ENCODE measurements around the gene HDAC7. TPM values are rescaled to one million over a fixed set of nuclear protein-coding genes. Genes with fewer than 3 reads are reported as not detected.
A peak's percentile ranks its signal among the peaks of the same experiment; 100 is the strongest.
"Not testable (repeated sequence)": the region's sequence is repeated elsewhere in the genome, so short reads cannot be mapped to it uniquely, and the experiment has no call there.

Gene HDAC7
- total RNA-seq, 2 experiments from 2014 or later, result 373 to 382 TPM

DNA sequence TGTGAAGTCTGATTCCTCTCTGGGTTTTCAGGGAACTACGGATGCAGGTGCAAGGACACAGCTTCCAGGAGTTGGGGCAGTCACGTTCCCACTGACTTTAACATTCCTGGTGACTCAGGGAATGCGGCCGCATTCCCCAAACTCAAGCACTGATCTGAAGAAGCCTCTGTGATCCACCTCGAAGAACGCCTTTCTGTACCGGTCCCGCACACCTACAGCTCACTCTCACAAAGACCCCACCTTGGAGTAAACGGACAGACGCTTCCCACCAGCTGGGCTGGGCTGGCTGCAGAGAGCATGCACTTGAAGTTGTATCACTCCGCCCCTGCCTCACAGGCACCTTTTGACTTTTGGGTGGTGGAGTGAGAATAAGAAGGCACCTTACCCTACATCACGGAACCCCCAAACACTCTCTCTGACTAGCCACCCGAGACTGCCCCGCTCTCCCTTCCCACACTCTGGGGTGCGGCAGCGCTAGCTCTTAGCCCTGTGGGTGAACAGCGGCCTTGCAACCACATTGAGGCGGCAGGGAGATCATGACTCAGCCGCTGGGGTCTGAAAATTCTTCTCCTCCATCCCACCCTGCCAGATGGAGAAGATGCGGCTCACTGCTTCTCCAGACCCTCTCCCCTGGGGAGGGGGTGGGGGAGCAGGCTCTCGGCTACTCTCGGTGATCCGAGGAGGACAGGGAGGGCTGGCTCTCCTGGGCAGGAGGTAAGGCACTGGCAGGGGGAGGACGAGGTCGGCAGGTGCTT is 23.7 kb upstream of the HDAC7 start:
- Mint-ChIP-seq H3K36me3 (ENCODE audit: low read depth) (peaks cover 32% of the 10 kb centered on the region), H3K27me3 (peaks cover 2% of the 10 kb centered on the region), H3K9me3 (no peaks in the 10 kb centered on the region), H3K4me3 (no peak overlapping the region), H3K4me1 (ENCODE audit: low read depth) (peaks cover 7% of the 10 kb centered on the region), H3K27ac (no peak overlapping the region)
- ATAC-seq, result peak; percentile 12
- no peak for TF ChIP-seq CTCF (IDR thresholded peaks at IDR 0.05)
- POLR2A ChIA-PET, result interaction anchor here (1.0 to 21.6 kb wide), 7 partner anchors 8 to 133 kb away, joined by 3 to 904 read pairs (median 4); partner anchors contain the start of gene HDAC7
- intact Hi-C loops (cut with micrococcal nuclease), result no loop called here
- DNase-seq, result no peak
- CTCF ChIA-PET, result interaction anchor here (0.8 to 19.7 kb wide), 5 partner anchors 26 to 127 kb away, joined by 3 to 624 read pairs (median 96); partner anchors contain the start of gene SLC48A1

DNA sequence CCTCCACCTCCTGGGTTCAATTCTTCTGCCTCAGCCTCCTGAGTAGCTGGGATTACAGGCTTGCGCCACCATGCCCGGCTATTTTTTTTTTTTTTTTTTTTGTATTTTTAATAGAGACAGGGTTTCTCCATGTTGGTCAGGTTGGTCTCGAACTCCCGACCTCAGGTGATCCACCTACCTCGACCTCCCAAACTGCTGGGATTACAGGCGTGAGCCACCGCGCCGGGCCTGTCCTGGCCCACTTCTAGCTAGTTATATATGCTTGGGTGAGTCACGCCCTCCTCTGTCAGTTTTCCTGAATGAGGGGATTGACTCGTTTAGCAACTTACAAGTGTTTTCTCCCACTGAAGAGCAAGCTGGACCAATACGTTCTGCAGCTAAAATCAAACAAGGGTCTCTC is 22.8 kb upstream of the HDAC7 start:
- H3K36me3 Mint-ChIP-seq (ENCODE audit: low read depth), result peaks cover 32% of the 10 kb centered on the region
- ChIA-PET POLR2A (interaction anchor here (1.3 to 21.6 kb wide), 5 partner anchors 8 to 41 kb away, joined by 3 to 904 read pairs (median 4); partner anchors contain the start of gene HDAC7), CTCF (interaction anchor here (0.9 to 19.7 kb wide), 8 partner anchors 25 to 126 kb away, joined by 3 to 624 read pairs (median 52); partner anchors contain the start of gene SLC48A1)
- H3K27me3 Mint-ChIP-seq; DNase-seq; ATAC-seq; intact Hi-C loops (cut with micrococcal nuclease); H3K27ac Mint-ChIP-seq; H3K9me3 Mint-ChIP-seq; H3K4me3 Mint-ChIP-seq: not testable (repeated sequence)
- peaks cover 15% of the 10 kb centered on the region for H3K4me1 Mint-ChIP-seq (ENCODE audit: low read depth)

GRCh38 chr12:47841910-47842309 is 22.2 kb upstream of the HDAC7 start:
- peaks cover 21% of the 10 kb centered on the region for H3K4me1 Mint-ChIP-seq (ENCODE audit: low read depth)
- H3K27ac Mint-ChIP-seq, result no peak overlapping the region
- ChIA-PET POLR2A (interaction anchor here (1.0 to 21.6 kb wide), 6 partner anchors 9 to 63 kb away, joined by 3 to 904 read pairs (median 4); partner anchors contain the start of gene HDAC7), CTCF (interaction anchor here (0.6 to 19.7 kb wide), 13 partner anchors 10 to 190 kb away, joined by 3 to 624 read pairs (median 4); partner anchors contain the start of genes HDAC7 and SLC48A1)
- H3K27me3 Mint-ChIP-seq, result peaks cover 2% of the 10 kb centered on the region
- H3K4me3 Mint-ChIP-seq, result no peak overlapping the region
- peaks cover 27% of the 10 kb centered on the region for H3K36me3 Mint-ChIP-seq (ENCODE audit: low read depth)
- no peak for DNase-seq
- no peak for TF ChIP-seq CTCF (IDR thresholded peaks at IDR 0.05)
- intact Hi-C loops (cut with micrococcal nuclease), result no loop called here
- ATAC-seq, result no peak
- no peaks in the 10 kb centered on the region for H3K9me3 Mint-ChIP-seq

DNA sequence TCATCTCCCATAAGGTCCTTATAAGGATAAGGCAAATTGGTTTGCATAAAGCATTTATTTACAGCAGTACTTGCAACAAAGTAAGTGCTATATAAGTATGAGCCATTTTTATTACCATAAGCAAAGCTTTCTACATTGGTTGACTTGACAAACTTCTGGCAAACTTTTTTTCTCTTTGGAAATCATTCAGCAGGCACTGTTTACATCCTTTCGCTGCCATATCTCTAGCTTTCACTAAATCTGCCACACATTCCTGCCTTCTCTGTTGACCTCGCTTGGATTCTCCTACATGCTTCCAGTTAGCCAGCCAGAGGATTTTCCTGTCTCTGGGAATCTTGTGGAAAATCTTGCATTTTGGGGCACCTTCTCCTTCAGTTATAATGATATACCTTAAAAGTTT is 21.8 kb upstream of the HDAC7 start:
- H3K36me3 Mint-ChIP-seq (ENCODE audit: low read depth), result peaks cover 23% of the 10 kb centered on the region
- H3K27me3 Mint-ChIP-seq, result peaks cover 2% of the 10 kb centered on the region
- intact Hi-C loops (cut with micrococcal nuclease), result no loop called here
- DNase-seq (no peak), ATAC-seq (no peak)
- H3K9me3 Mint-ChIP-seq, result no peaks in the 10 kb centered on the region
- H3K4me3 Mint-ChIP-seq, result no peak overlapping the region
- peaks cover 25% of the 10 kb centered on the region for H3K4me1 Mint-ChIP-seq (ENCODE audit: low read depth)
- H3K27ac Mint-ChIP-seq, result no peak overlapping the region
- no peak for TF ChIP-seq CTCF (IDR thresholded peaks at IDR 0.05)
- CTCF ChIA-PET, result interaction anchor here (0.5 to 19.7 kb wide), 17 partner anchors 10 to 347 kb away, joined by 3 to 624 read pairs (median 4); partner anchors contain the start of genes HDAC7 and SLC48A1
- POLR2A ChIA-PET, result interaction anchor here (0.7 to 21.6 kb wide), 7 partner anchors 33 to 1851 kb away, joined by 3 to 904 read pairs (median 3); partner anchors contain the start of gene HDAC7

- ChIA-PET POLR2A (interaction anchor here (1.0 to 21.6 kb wide), 5 partner anchors 34 to 64 kb away, joined by 3 to 904 read pairs (median 3); partner anchors contain the start of gene HDAC7), CTCF (interaction anchor here (0.6 to 19.7 kb wide), 19 partner anchors 9 to 786 kb away, joined by 3 to 624 read pairs (median 4); partner anchors contain the start of genes HDAC7 and SLC48A1)
- intact Hi-C loops (cut with micrococcal nuclease), result no loop called here
- DNase-seq (no peak), ATAC-seq (no peak)
- TF ChIP-seq CTCF (IDR thresholded peaks at IDR 0.05), result no peak
- H3K36me3 Mint-ChIP-seq (ENCODE audit: low read depth), result peaks cover 18% of the 10 kb centered on the region
- H3K27me3 Mint-ChIP-seq, result peaks cover 2% of the 10 kb centered on the region
- peaks cover 34% of the 10 kb centered on the region for H3K4me1 Mint-ChIP-seq (ENCODE audit: low read depth)
- no peaks in the 10 kb centered on the region for H3K9me3 Mint-ChIP-seq
- H3K4me3 Mint-ChIP-seq, result no peak overlapping the region
- H3K27ac Mint-ChIP-seq, result peak overlapping the region; percentile 2
Observed at GRCh38 chr12:47840571-47840970, 20.9 kb upstream of the HDAC7 start.

Data from activated CD8-positive, alpha-beta T cell treated with anti-CD3 and anti-CD28 coated beads for 36 hours (primary cell).